NCI-H82 treated with DMSO at 0.1 percent for 48 hours (cell line): Measurements from ENCODE around the gene LARP1.
A peak's percentile ranks its signal among the peaks of the same experiment; 100 is the strongest.

Source experiments
- DNase-seq: peaks from one replicate; lab custom pipeline; 2025; ENCODE audit not compliant: unreplicated experiment; lab: John Stamatoyannopoulos, UW

The LARP1 gene

DNA sequence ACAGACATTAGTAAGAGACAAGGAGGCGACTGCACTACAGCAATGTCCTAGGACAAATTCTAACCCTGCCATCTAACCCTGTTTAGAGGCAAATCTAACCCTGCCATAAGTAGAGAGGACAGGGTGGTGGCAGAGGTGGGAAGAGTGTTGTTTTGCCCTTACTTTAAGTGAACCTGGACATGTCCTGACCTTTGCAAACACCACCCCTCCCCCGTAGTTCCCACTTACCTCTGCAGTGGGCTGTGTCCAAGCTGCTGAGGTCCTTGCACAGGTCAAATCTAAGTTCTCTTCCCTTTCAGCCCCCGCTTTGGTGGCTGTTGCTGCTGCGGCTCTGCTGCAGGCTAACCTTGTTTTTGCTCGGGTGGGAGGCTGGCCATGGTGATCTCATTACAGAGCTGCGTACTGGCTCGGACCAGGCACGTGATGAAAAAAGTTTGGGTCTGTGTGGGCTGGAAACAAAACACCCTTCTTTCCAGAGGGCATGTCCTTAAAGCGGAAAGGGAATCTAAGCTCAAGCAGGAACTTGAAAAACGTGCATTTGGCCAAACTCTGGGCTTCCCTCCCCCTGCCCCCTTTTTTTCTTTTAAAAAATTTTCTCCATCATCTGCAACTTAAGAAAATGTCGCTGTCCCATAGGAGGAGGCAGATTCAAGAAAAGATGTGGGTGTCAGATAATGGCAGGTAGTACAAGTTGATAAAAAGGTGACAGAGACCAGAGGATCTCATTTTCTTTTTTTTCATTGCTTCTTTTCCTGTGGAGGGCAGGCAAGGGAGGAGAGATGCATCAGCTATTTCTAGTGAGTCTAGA, 95.3 kb downstream of the LARP1 start, which contains the start of gene FAXDC2:
FAXDC2 (minus strand) TSS at position 349 of the 808 bp plus-strand sequence. CDS start 12,425 bp downstream, outside the sequence.
- DNase-seq: no peak

DNA sequence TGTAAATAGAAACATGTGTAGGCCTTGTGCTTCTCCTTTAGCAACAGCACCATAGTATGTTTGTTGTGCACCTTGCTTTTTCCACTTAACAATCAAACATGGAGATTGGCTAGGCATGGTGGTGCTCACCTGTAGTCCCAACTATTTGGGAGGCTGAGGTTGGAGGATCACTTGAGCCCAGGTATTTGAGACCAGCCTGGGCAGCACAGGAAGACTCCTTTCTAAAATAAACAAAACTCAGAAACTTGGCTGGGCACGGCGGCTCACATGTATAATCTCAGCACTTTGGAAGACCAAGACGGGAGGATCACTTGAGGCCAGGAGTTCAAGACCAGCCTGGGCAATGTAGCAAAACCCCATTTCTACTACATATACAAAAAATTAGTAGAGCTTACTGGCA, 96.2 kb downstream of the LARP1 start:
- DNase-seq: no peak

DNA sequence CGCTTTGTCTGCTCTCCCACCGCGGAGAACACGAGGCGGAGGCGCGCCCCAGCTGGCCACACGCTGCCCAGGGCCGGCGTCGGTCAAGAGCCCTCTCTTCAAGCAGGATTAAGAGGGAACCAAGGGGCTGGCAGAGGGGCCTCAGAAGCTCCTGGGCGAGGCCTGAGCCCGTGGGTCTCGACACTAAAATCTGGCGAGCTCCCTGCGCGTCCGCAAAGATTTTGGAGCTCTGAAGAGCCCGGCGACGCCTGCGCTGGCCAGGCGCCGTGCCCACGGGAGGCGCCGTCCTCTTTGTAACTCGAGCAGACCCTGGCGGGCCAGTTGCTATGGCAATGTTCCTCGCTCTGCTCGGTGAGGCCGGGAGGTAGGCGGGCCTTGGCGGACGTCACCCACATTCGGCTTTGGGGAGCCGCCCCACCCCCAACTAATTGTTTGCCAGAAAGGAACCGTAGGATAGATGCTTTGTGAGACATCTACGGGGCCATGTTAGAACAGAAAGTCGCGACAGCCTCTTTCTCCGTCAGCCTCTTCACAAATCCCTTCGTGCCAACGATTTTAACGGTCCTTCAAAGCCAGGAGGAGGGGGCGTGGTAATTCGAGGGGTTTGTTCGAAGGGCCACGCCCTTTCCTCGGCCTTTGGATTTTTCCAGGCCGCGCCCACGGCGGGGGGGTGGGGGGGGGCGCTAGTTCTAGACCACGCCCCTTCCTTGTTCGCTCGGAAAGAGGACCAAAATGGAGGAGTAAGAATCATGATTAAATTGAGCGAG, 102.5 kb downstream of the LARP1 start:
- DNase-seq: peak; percentile 85

DNA sequence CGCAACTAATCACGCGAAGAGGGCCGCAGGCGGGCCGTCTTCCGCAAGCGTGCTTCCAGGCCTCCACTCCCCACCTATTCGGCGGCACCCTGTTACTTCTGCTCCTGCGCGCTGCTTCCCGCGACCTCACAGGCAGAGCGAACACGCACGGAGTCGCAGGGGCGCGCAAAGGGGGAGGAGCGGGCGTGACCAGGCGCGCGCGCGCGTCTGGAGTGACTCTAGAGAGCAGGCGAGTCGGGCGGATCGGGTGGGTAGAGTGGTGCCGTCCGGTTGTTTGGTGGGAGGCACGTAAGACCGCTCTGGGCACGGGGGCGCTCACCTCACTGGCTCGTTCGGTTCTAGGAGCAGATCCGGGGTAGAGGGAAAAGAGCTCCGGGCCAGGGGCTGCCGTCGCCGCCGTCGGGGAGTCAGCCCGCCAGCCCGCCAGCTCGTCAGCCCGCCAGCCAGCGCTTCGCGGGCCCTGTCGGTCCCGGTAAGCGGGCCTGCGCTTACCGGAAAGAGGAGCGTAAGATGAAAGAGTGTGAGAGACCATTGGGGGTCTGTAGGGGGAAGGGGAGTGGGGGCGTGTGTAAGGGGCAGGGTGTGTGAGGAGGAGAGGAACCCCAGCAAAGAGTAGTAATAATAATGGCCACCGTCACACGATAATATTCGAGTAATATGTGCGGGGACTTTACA, 103.3 kb downstream of the LARP1 start, which contains the start of gene CNOT8:
CNOT8 (plus strand) TSS at position 331 of the 675 bp plus-strand sequence. CDS start 4,652 bp downstream, outside the sequence.
- DNase-seq: peak; percentile 89

DNA sequence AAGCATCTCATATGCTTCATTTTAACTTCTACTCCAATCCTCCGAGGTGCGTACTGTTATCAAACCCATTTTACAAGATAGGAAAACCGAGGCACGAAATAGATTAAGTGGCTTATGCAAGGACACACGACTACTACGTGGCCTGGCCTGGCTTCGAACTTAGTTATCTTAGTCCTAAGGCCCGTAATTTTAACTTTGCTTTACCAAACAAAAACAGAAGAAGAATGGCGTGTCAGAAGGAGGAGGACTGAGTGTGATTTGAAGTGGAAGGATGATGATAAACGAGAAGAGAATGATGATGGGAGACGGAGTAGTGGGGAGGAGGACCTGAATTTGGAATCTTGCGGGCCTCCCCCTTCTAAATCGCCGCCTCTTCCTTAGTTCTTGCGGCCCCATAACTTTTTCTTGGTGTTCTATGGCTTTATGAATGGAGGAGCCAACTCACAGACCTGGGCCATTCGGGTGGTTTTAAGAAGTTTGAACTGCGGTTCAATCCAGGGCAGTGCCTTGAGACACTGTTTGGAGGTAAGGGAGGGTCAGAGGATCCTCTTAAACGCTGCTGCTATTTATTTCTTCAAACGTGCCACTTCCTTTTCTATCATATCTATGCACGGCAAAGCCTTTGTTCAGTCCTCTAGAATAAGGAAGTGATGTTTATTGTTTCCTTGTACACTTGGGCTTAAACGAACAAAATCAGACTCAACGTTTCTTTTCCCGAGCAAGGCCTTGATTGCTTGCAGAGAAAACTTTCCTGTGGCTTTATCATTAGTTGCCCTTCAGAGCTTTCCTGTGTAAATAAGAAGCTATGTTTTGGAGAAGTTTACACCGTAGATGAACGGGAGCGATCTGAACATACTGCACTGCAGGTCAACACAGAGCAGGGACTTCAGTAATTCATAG, 104.0 kb downstream of the LARP1 start:
- no peak for DNase-seq

DNA sequence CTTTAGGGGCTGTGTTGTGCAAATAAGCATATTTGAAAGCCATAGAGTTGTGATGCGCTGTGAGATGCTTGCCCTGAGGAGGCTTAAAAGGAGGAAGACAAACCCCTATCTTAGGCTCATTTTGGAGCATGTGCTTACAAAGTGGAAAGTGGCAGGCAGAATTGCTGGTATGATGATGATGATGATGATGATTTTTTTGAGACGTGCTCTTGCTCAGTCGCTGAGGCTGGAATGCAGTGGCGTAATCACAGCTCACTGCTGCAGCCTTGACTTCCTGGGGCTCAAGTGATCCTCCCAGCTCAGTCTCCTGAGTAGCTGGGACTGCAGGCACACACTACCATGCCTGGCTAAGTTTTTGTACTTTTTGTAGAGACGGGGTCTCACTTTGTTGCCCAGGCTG, 104.9 kb downstream of the LARP1 start:
- no peak for DNase-seq

DNA sequence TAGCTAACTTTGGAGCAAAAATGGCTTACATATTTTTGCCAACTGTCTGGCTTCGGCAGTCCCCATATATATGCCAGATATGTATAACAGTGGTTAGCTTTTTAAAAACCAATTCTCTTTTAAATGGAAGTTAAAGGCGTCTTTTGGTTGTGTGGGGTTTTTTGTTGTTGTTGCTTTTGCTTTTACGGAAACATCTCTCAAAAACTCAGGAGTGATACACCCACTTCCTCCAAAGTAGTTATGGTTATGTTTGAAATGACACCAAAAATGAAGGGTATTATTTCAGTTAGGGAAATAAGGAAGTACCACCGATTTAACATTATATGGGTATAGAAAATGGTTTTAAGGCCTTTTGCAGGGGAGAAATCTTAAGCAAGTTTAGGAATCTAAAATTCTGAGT, 105.6 kb downstream of the LARP1 start:
- DNase-seq: no peak

DNA sequence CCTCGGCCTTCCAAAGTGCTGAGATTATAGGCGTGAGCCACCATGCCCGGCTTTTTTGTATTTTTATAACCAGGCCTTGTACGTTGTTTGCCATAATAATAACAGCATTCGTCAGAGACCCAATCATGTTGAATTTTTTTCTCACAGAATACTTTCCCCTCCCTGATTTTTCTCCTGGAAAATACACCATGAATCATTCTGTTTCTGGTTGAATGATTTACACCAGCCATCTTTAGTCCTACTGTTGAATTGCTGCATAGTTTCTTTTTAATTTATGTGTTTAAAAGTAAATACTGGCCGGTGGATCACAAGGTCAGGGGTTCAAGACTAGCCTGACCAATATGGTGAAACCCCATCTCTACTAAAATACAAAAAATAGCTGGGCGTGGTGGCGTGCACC, 106.8 kb downstream of the LARP1 start:
- DNase-seq: no peak

DNA sequence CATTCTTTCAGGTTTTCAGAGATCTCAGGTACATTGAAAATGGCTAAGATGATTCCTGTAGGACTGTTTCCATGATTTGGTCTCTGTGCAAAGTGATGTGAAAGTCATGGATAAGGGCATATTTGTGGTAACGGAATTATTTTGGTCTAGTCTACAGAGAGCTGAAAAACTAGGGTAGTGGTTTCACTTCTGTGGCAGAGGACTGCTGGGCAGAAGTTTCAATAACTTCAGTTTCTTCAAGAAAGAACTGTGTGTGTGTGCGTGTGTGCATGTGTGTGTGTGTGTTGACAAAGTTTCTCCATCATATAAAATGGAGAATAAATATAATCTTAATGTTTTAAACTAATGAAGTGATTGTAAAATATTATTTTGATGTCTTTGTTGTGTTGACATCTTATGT, 107.6 kb downstream of the LARP1 start:
- DNase-seq: no peak

DNA sequence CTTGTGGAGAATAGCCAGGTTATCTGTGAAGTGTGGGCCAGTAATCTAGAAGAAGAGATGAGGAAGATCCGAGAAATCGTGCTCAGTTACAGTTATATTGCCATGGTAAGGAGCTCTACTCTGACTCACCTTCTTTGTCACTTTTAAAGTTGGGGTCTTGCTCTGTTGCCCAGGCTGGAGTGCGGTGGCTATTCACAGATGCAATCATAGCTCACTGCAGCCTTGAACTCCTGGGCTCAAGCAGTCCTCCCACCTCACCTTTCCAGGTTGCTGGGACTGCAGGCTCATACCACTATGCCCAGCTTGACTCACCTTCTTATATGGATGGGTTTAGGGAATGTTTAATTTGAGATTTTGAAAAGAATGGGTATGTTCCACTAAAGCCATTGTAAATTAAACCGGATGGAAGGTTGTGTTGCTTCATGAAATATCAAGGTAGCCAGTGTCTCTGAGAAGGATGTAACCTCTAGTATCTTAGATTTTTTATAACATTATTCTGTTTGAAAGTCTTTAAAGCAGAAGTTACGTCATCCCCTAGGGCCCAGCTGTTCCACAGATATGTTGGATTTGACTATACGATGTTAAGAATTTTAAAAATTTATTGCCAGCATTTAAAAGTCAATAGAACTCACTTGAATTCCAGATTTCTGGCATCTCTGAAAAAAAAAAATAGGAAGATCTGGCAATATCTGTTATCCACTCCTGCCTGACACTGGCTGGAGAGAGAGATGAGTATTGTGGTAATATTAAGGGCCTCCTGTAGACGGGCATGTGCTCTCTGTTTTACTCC, 108.3 kb downstream of the LARP1 start:
- DNase-seq: no peak

DNA sequence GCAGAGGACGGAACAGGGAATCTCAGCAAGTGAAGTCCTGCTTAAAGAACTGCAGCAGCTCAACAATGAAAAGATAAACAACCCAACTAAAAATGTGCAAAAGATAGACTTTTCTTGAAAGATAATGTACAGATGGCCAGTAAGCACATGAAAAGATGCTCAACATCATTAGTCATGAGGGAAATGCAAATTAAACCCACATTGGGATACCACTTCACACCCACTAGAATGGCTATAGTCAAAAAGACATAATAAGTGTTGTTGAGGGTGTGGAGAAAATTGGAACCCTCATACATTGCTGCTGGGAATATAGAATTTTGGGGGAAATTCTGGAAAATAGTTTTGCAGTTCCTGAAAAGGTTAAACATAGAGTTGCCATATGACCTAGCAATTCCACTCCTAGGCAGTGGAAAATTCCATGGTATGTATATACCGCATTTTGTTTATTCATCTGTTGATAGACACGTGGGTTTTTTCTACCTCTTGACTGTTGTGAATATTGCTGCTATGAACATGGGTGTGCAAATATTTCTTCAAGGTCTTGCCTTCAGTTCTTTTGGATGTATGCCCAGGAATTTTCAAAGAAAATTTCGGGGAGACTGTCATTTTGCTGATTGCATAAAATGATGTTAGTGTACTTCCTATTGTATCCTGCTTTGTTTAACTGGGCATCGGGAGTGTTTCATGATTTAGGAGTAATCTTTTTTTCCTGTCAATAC, 110.4 kb downstream of the LARP1 start:
- no peak for DNase-seq

DNA sequence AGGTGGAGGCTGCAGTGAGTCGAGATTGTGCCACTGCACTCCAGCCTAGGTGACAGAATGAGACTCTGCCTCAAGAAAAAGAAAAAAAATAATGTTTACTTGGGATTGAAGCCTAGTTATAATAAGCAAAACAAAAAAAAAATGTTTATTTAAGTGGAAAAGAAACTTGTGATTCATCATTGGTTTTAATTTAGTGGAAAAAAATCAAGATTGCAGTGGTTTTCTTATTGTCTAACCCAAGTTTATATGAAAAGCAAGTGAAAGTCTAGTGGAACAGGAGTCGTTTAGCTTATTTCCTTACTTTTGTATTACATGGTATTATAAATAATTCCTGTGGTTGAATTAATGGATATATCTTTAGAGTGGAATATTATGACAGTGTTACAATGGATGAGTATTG, 111.7 kb downstream of the LARP1 start:
- DNase-seq: no peak
